K562 (cell line): Measurements from ENCODE around the gene SLC25A33. TPM values are rescaled to one million over a fixed set of nuclear protein-coding genes. Genes with fewer than 3 reads are reported as not detected.
A peak's percentile ranks its signal among the peaks of the same experiment; 100 is the strongest.

Experiments
- ATF1 ChIP-seq, 2 experiments: fragments of 450-650 bp in 1 of 2; IDR thresholded peaks; 2 replicates each; pipeline ENCODE4 v1.6.1; 2016; ENCODE audit warnings: missing compliant biosample characterization in 1 of 2, missing genetic modification characterization in 1 of 2
- ETV5 ChIP-seq: sonication (generic); formaldehyde crosslinking; IDR thresholded peaks from 2 replicates; pipeline ENCODE4 v1.4.0; 2020; ENCODE audit warnings: low read depth, mild to moderate bottlenecking, missing genetic modification reagents
- GABPB1 ChIP-seq: sonication (generic); formaldehyde crosslinking; IDR thresholded peaks from 2 replicates; pipeline ENCODE4 v1.8.0; 2022; ENCODE audit warnings: mild to moderate bottlenecking, missing genetic modification reagents
- HDAC3 ChIP-seq: fragments of 450-650 bp; IDR thresholded peaks from 2 replicates; pipeline ENCODE4 v1.6.1; 2018; ENCODE audit warnings: borderline replicate concordance, mild to moderate bottlenecking, moderate library complexity; ENCODE audit not compliant: partially characterized antibody
- HDAC6 ChIP-seq: IDR thresholded peaks from 2 replicates; pipeline ENCODE4 v1.6.1; 2012; ENCODE audit warnings: low read depth, mild to moderate bottlenecking, control low read depth, inconsistent platforms, low read length, moderate library complexity
- HDGF ChIP-seq: fragments of 450-650 bp; IDR thresholded peaks from 2 replicates; pipeline ENCODE4 v1.6.1; 2016
- JUND ChIP-seq, 2 experiments: IDR thresholded peaks; 2 replicates in 1 of 2; 3 replicates in 1 of 2; pipeline ENCODE4 v1.6.1; 2011; ENCODE audit warnings: borderline replicate concordance in 2 of 2, low read depth in 2 of 2, low read length in 2 of 2, improper control_type of control experiment in 1 of 2, missing biosample characterization in 1 of 2, missing genetic modification characterization in 1 of 2, missing genetic modification reagents in 1 of 2
- KLF1 ChIP-seq: fragments of 450-650 bp; IDR thresholded peaks from 2 replicates; pipeline ENCODE4 v1.6.1; 2016; ENCODE audit warnings: missing genetic modification characterization, missing compliant biosample characterization
- MCM3 ChIP-seq: fragments of 450-650 bp; IDR thresholded peaks from 2 replicates; pipeline ENCODE4 v1.6.1; 2016
- MCM7 ChIP-seq, 2 experiments: fragments of 450-650 bp; IDR thresholded peaks; 2 replicates each; pipeline ENCODE4 v1.6.1; 2016 to 2018
- NCOA6 ChIP-seq: fragments of 450-650 bp; IDR thresholded peaks from 2 replicates; pipeline ENCODE4 v1.6.1; 2017; ENCODE audit warnings: mild to moderate bottlenecking
- SOX6 ChIP-seq: fragments of 450-650 bp; IDR thresholded peaks from 2 replicates; pipeline ENCODE4 v1.6.1; 2014; ENCODE audit warnings: mild to moderate bottlenecking
- TCF7 ChIP-seq: sonication (generic); IDR thresholded peaks from 2 replicates; pipeline ENCODE4 v1.6.1; 2016; ENCODE audit warnings: antibody characterized with exemption, borderline replicate concordance
- TGIF2 ChIP-seq: sonication (generic); formaldehyde crosslinking; IDR thresholded peaks from 2 replicates; pipeline ENCODE4 v1.8.1; 2022; ENCODE audit warnings: mild to moderate bottlenecking, missing genetic modification reagents, moderate library complexity
- ZNF174 ChIP-seq: fragments of 250-450 bp; sonication (Bioruptor Pico); IDR thresholded peaks from 2 replicates; pipeline ENCODE4 v1.4.0; 2020; ENCODE audit warnings: mild to moderate bottlenecking
- ZNF354B ChIP-seq: fragments of 250-450 bp; sonication (Bioruptor Pico); IDR thresholded peaks from 2 replicates; pipeline ENCODE4 v1.4.0; 2020
- ZNF584 ChIP-seq: fragments of 200-800 bp; sonication (Bioruptor generic); IDR thresholded peaks from 2 replicates; pipeline ENCODE4 v1.6.1; 2016; ENCODE audit warnings: low read depth, mild to moderate bottlenecking, missing genetic modification characterization, missing compliant biosample characterization
- polyA plus RNA-seq, 8 experiments: library from polyadenylated mRNA; depleted of rRNA in 4 of 8; stranded (reverse) in 5 of 8; unstranded in 3 of 8; fragments of >200 nt; fragmentation: Nextera tagmentation in 2 of 8; fragmentation: Illumina TruSeq in 1 of 8; extraction: Ambion mirVana in 2 of 8; extraction: Trizol in 1 of 8; gene quantifications; 2 replicates each; pipeline versions ENCODE4 v1.2.1 to v1.2.3, GENCODE V29; 2011 to 2014; ENCODE audit warnings: inconsistent platforms in 1 of 8, missing spikeins in 1 of 8
- total RNA-seq, 7 experiments: library from RNA; depleted of rRNA in 6 of 7; stranded (reverse); fragments of >200 nt in 6 of 7; fragmentation: Illumina TruSeq in 2 of 7; extraction: Trizol in 2 of 7; gene quantifications; 2 replicates each; pipeline versions ENCODE4 v1.2.1 to v1.2.3, GENCODE V29; 2011 to 2021; ENCODE audit warnings: low replicate concordance in 1 of 7
- TF ChIP-seq, protein P1 (sequence below): fragments of 450-650 bp; conservative IDR thresholded peaks from 2 replicates; pipeline ENCODE4 v1.6.1; 2016; ENCODE audit warnings: missing genetic modification characterization, low read depth, mild to moderate bottlenecking, control low read depth, missing compliant biosample characterization
- TF ChIP-seq, protein P2 (sequence below): fragments of 250-450 bp; sonication (Bioruptor Pico); IDR thresholded peaks from 2 replicates; pipeline ENCODE4 v1.8.0; 2021; ENCODE audit warnings: borderline replicate concordance, mild to moderate bottlenecking, moderate library complexity; ENCODE audit not compliant: poor library complexity, severe bottlenecking
- TF ChIP-seq, protein P3 (sequence below): sonication (generic); formaldehyde crosslinking; IDR thresholded peaks from 2 replicates; pipeline ENCODE4 v1.9.0; 2022; ENCODE audit warnings: mild to moderate bottlenecking, missing genetic modification reagents
- TF ChIP-seq, protein P4 (sequence below): fragments of 250-450 bp; sonication (Bioruptor Pico); IDR thresholded peaks from 2 replicates; pipeline ENCODE4 v1.5.0; 2020; ENCODE audit warnings: mild to moderate bottlenecking, borderline replicate concordance
- TF ChIP-seq, protein P5 (sequence below): IDR thresholded peaks from 2 replicates; pipeline ENCODE4 v1.6.1; 2014; ENCODE audit warnings: antibody characterized with exemption

Gene SLC25A33
- total and polyA plus RNA-seq, 9 of the 15 experiments (the other 6 are each of a cell fraction or from before 2014, with no cell fraction given) = 3.2 to 23.5 (median 17.5) TPM

DNA sequence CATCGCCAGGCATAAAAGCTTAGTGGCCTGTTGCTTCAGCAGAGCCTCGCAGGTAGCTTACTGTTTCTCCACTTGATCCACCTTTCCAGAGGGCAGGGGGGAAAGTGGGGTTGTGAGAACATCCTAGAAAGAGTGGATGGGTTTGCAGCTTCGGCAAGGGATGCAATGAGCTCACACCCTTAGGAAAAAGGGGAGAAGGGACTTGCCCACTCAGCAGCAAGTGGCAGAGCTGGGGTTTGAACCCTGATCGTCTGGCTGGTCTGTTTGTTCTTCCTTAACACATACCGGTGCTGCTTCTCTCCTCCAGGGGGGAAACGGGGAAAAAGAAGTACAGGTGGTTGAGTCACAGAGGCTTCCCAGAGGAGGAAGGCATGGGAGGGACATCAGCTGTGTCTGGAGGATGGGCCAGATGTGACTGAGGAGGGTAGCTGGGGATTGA lies 50.5 kb downstream of the SLC25A33 start (continued):
- TF ChIP-seq HDAC3 (no peak), GABPB1 (no peak), TCF7 (no peak), JUND (IDR thresholded peaks at IDR 0.05; ENCODE audit: borderline replicate concordance, low read depth, low read length) (0 out of 2 replicates have a peak, but pooled peaks have one; percentile 1), JUND (tag; IDR thresholded peaks at IDR 0.05; ENCODE audit: borderline replicate concordance, low read depth, low read length) (no peak), NCOA6 (no peak), ZNF354B (CRISPR knock-in tag) (no peak), MCM3 (no peak), MCM7 (IDR thresholded peaks at IDR 0.05) (no peak), ETV5 (CRISPR knock-in tag) (no peak), HDAC6 (no peak), KLF1 (tag) (no peak), ZNF174 (CRISPR knock-in tag) (no peak), HDGF (no peak), ATF1 (CRISPR knock-in tag; IDR thresholded peaks at IDR 0.05) (no peak), ATF1 (tag; IDR thresholded peaks at IDR 0.05) (0 out of 2 replicates have a peak, but pooled peaks have one; percentile 7), TGIF2 (CRISPR knock-in tag) (no peak), SOX6 (no peak), ZNF584 (CRISPR knock-in tag) (no peak)
- TF ChIP-seq, protein P1, sequence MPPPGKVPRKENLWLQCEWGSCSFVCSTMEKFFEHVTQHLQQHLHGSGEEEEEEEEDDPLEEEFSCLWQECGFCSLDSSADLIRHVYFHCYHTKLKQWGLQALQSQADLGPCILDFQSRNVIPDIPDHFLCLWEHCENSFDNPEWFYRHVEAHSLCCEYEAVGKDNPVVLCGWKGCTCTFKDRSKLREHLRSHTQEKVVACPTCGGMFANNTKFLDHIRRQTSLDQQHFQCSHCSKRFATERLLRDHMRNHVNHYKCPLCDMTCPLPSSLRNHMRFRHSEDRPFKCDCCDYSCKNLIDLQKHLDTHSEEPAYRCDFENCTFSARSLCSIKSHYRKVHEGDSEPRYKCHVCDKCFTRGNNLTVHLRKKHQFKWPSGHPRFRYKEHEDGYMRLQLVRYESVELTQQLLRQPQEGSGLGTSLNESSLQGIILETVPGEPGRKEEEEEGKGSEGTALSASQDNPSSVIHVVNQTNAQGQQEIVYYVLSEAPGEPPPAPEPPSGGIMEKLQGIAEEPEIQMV (tag) = no peak
- TF ChIP-seq, protein P2, sequence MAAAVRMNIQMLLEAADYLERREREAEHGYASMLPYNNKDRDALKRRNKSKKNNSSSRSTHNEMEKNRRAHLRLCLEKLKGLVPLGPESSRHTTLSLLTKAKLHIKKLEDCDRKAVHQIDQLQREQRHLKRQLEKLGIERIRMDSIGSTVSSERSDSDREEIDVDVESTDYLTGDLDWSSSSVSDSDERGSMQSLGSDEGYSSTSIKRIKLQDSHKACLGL (CRISPR knock-in tag) = no peak
- TF ChIP-seq, protein P3, sequence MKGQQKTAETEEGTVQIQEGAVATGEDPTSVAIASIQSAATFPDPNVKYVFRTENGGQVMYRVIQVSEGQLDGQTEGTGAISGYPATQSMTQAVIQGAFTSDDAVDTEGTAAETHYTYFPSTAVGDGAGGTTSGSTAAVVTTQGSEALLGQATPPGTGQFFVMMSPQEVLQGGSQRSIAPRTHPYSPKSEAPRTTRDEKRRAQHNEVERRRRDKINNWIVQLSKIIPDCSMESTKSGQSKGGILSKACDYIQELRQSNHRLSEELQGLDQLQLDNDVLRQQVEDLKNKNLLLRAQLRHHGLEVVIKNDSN (CRISPR knock-in tag) = no peak
- TF ChIP-seq, protein P4, sequence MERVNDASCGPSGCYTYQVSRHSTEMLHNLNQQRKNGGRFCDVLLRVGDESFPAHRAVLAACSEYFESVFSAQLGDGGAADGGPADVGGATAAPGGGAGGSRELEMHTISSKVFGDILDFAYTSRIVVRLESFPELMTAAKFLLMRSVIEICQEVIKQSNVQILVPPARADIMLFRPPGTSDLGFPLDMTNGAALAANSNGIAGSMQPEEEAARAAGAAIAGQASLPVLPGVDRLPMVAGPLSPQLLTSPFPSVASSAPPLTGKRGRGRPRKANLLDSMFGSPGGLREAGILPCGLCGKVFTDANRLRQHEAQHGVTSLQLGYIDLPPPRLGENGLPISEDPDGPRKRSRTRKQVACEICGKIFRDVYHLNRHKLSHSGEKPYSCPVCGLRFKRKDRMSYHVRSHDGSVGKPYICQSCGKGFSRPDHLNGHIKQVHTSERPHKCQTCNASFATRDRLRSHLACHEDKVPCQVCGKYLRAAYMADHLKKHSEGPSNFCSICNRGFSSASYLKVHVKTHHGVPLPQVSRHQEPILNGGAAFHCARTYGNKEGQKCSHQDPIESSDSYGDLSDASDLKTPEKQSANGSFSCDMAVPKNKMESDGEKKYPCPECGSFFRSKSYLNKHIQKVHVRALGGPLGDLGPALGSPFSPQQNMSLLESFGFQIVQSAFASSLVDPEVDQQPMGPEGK (CRISPR knock-in tag) = no peak
- TF ChIP-seq, protein P5, sequence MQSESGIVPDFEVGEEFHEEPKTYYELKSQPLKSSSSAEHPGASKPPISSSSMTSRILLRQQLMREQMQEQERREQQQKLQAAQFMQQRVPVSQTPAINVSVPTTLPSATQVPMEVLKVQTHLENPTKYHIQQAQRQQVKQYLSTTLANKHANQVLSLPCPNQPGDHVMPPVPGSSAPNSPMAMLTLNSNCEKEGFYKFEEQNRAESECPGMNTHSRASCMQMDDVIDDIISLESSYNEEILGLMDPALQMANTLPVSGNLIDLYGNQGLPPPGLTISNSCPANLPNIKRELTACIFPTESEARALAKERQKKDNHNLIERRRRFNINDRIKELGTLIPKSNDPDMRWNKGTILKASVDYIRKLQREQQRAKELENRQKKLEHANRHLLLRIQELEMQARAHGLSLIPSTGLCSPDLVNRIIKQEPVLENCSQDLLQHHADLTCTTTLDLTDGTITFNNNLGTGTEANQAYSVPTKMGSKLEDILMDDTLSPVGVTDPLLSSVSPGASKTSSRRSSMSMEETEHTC = no peak
